ENCODE results near the gene CGB5. TPM values are rescaled to one million over a fixed set of nuclear protein-coding genes. Genes with fewer than 3 reads are reported as not detected.

CGB5 gene
- total and polyA plus RNA-seq, 2 donors (not counting 3 experiments of a cell fraction or from before 2014, with no cell fraction given) = not detected

DNA sequence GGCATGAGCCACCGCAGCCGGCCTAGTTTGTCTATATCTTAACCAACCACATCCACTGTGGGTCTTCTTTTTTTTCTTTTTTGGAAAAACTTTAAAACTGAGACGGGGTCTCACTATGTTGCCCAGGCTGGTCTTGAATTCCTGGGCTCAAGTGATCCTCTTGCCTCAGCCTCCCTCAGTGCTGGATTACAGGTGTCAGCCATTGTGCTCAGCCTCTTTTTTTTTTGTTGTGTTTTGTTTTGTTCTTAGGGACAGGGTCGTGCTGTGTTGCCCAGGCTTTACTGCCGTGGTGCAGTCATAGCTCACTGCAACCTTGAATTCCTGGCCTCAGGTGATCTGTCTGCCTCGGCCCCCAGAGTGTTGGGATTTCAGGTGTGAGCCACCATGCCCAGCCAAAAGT, 49.0 kb downstream of the CGB5 start:
- TF ChIP-seq MAX (IDR thresholded peaks at IDR 0.05; ENCODE audit: insufficient read depth, insufficient read length) = no peak
- intact Hi-C loops (cut with micrococcal nuclease) (no loop called here), dilution Hi-C loops (cut with MboI; ENCODE audit: extremely low pct_ligation_motif_present, low sequenced_read_pairs) (no loop called here)
- no peaks in the 10 kb centered on the region for H3K9me3 ChIP-seq (replicated peaks; ENCODE audit: control insufficient read depth, insufficient read depth, low read length)
- H3K4me2 ChIP-seq (ENCODE audit: insufficient read depth, low read length) = no peak overlapping the region
- ChIA-PET POLR2A (no interaction called here), CTCF (no interaction called here)
- H3K27me3 ChIP-seq (ENCODE audit: control insufficient read depth in 2 of 2, insufficient read depth in 2 of 2, low read length in 2 of 2) = no peaks in the 10 kb centered on the region
- H3K36me3 ChIP-seq (ENCODE audit: control insufficient read depth in 2 of 2, extremely low read depth in 1 of 2, insufficient read depth in 2 of 2, low read length in 2 of 2) = peaks cover 23 to 47% of the 10 kb centered on the region in 2 experiments
- H3K9me1 ChIP-seq (replicated peaks; ENCODE audit: control insufficient read depth, extremely low read depth, insufficient read depth, low read length) = no peaks in the 10 kb centered on the region
- H2AFZ ChIP-seq (ENCODE audit: low read depth, low read length) = no peak overlapping the region
- H3K27ac ChIP-seq (ENCODE audit: insufficient read depth, low read depth, low read length) = no peak overlapping the region
- no peaks in the 10 kb centered on the region for H3K4me1 ChIP-seq (ENCODE audit: control insufficient read depth, extremely low read depth, insufficient read depth, low read length)
- FAIRE-seq (no peak), DNase-seq (ENCODE audit: low read depth, low spot score) (no peak)
- H3K4me3 ChIP-seq (replicated peaks in 1 of 3; ENCODE audit: insufficient read depth in 1 of 3, low read depth in 1 of 3, low read length in 3 of 3) = no peak overlapping the region
- no peak overlapping the region for H3K9ac ChIP-seq (replicated peaks; ENCODE audit: extremely low read depth, insufficient read depth, low read length)
- peaks cover 48% of the 10 kb centered on the region for H3K79me2 ChIP-seq (ENCODE audit: control insufficient read depth, insufficient read depth, low read length)
- H4K20me1 ChIP-seq (replicated peaks; ENCODE audit: control insufficient read depth, extremely low read depth, insufficient read depth, low read length) = peaks cover 3% of the 10 kb centered on the region
- no TSS peak for BruUV-seq (replicated peaks)

Small RNA genes within 50 kb of the gene (microRNA-seq; reads per million reads assigned to microRNA genes)
- gene MIR6798 (ENCODE audit: borderline number of aligned reads, borderline replicate concordance) = not detected

Small RNA genes within 50 kb of the gene (small RNA-seq; reads per million reads assigned to genes)
- not detected for gene MIR6798 (ENCODE audit: insufficient read depth, insufficient read length, low read depth, low replicate concordance)
- not detected for gene RN7SL708P (ENCODE audit: insufficient read depth, insufficient read length, low read depth, low replicate concordance)

Other genes starting within 250 kb of the CGB5 start
- 53.9 and 62.5 TPM in 2 replicates for gene BCAT2, start 232.8 kb upstream of the CGB5 start, total RNA-seq
- 62.0 and 74.7 TPM in 2 replicates for gene BCAT2, start 232.8 kb upstream of the CGB5 start, polyA plus RNA-seq
- 20.9 and 21.5 TPM in 2 replicates for gene HSD17B14, start 207.4 kb upstream of the CGB5 start, total RNA-seq
- 44.5 and 46.3 TPM in 2 replicates for gene HSD17B14, start 207.4 kb upstream of the CGB5 start, polyA plus RNA-seq
- 4.9 and 10.1 TPM in 2 replicates for gene PLEKHA4, start 175.2 kb upstream of the CGB5 start, total RNA-seq
- gene PLEKHA4, start 175.2 kb upstream of the CGB5 start, polyA plus RNA-seq = 3.9 and 4.5 TPM in 2 replicates
- gene PPP1R15A, start 171.4 kb upstream of the CGB5 start, total RNA-seq = 67.4 and 73.4 TPM in 2 replicates
- gene PPP1R15A, start 171.4 kb upstream of the CGB5 start, polyA plus RNA-seq = 34.3 and 42.3 TPM in 2 replicates
- not detected in 2 replicates for gene TULP2, start 145.1 kb upstream of the CGB5 start, total RNA-seq
- 0.08 and 0.18 TPM in 2 replicates for gene TULP2, start 145.1 kb upstream of the CGB5 start, polyA plus RNA-seq
- gene NUCB1, start 143.5 kb upstream of the CGB5 start, total RNA-seq = 190 and 194 TPM in 2 replicates
- 231 and 237 TPM in 2 replicates for gene NUCB1, start 143.5 kb upstream of the CGB5 start, polyA plus RNA-seq
- gene DHDH, start 110.1 kb upstream of the CGB5 start, total RNA-seq = not detected in 2 replicates
- gene DHDH, start 110.1 kb upstream of the CGB5 start, polyA plus RNA-seq = not detected in 2 replicates
- 267 and 295 TPM in 2 replicates for gene BAX, start 89.0 kb upstream of the CGB5 start, total RNA-seq
- 283 and 359 TPM in 2 replicates for gene BAX, start 89.0 kb upstream of the CGB5 start, polyA plus RNA-seq
- 1,636 and 1,937 TPM in 2 replicates for gene FTL, start 78.5 kb upstream of the CGB5 start, total RNA-seq
- 2,748 and 3,914 TPM in 2 replicates for gene FTL, start 78.5 kb upstream of the CGB5 start, polyA plus RNA-seq
- gene GYS1, start 50.5 kb upstream of the CGB5 start, total RNA-seq = 53.9 and 58.9 TPM in 2 replicates
- gene GYS1, start 50.5 kb upstream of the CGB5 start, polyA plus RNA-seq = 39.0 and 41.7 TPM in 2 replicates
- gene RUVBL2, start 50.0 kb upstream of the CGB5 start, total RNA-seq = 110 and 115 TPM in 2 replicates
- 185 and 200 TPM in 2 replicates for gene RUVBL2, start 50.0 kb upstream of the CGB5 start, polyA plus RNA-seq
- gene LHB, start 26.8 kb upstream of the CGB5 start, total RNA-seq = not detected in 2 replicates
- 1.3 and 1.4 TPM in 2 replicates for gene LHB, start 26.8 kb upstream of the CGB5 start, polyA plus RNA-seq
- gene CGB3, start 19.5 kb upstream of the CGB5 start, total RNA-seq = not detected in 2 replicates
- not detected in 2 replicates for gene CGB3, start 19.5 kb upstream of the CGB5 start, polyA plus RNA-seq
- gene CGB2, start 12.0 kb upstream of the CGB5 start, total RNA-seq = not detected in 2 replicates
- not detected in 2 replicates for gene CGB2, start 12.0 kb upstream of the CGB5 start, polyA plus RNA-seq
- gene CGB1, start 7.0 kb upstream of the CGB5 start, total RNA-seq = not detected in 2 replicates
- not detected in 2 replicates for gene CGB1, start 7.0 kb upstream of the CGB5 start, polyA plus RNA-seq
- gene CGB8, start 5.3 kb downstream of the CGB5 start, total RNA-seq = not detected in 2 replicates
- not detected in 2 replicates for gene CGB8, start 5.3 kb downstream of the CGB5 start, polyA plus RNA-seq
- 0.42 TPM in 1 of 2 replicates, not detected in the other for gene CGB7, start 13.9 kb downstream of the CGB5 start, total RNA-seq
- 0.41 and 0.62 TPM in 2 replicates for gene CGB7, start 13.9 kb downstream of the CGB5 start, polyA plus RNA-seq
- gene NTF4, start 21.0 kb downstream of the CGB5 start, total RNA-seq = not detected in 2 replicates
- gene NTF4, start 21.0 kb downstream of the CGB5 start, polyA plus RNA-seq = not detected in 2 replicates
- not detected in 2 replicates for gene KCNA7, start 28.9 kb downstream of the CGB5 start, total RNA-seq
- gene KCNA7, start 28.9 kb downstream of the CGB5 start, polyA plus RNA-seq = not detected in 2 replicates
- gene SNRNP70, start 41.6 kb downstream of the CGB5 start, total RNA-seq = 215 and 228 TPM in 2 replicates
- 300 and 317 TPM in 2 replicates for gene SNRNP70, start 41.6 kb downstream of the CGB5 start, polyA plus RNA-seq
- 4.2 and 4.5 TPM in 2 replicates for gene LIN7B, start 70.5 kb downstream of the CGB5 start, total RNA-seq
- 2.2 and 4.4 TPM in 2 replicates for gene LIN7B, start 70.5 kb downstream of the CGB5 start, polyA plus RNA-seq
- gene C19orf73, start 75.3 kb downstream of the CGB5 start, total RNA-seq = 1.5 TPM in 1 of 2 replicates, not detected in the other
- 1.8 and 2.5 TPM in 2 replicates for gene C19orf73, start 75.3 kb downstream of the CGB5 start, polyA plus RNA-seq
- 2.0 and 2.6 TPM in 2 replicates for gene PPFIA3, start 75.7 kb downstream of the CGB5 start, total RNA-seq
- 1.3 and 1.4 TPM in 2 replicates for gene PPFIA3, start 75.7 kb downstream of the CGB5 start, polyA plus RNA-seq
- gene HRC, start 111.5 kb downstream of the CGB5 start, total RNA-seq = not detected in 2 replicates
- gene HRC, start 111.5 kb downstream of the CGB5 start, polyA plus RNA-seq = not detected in 2 replicates
- gene TRPM4, start 113.9 kb downstream of the CGB5 start, total RNA-seq = 38.9 and 40.6 TPM in 2 replicates
- gene TRPM4, start 113.9 kb downstream of the CGB5 start, polyA plus RNA-seq = 17.6 and 23.7 TPM in 2 replicates